Naive thymus-derived CD4-positive, alpha-beta T cell (primary cell): ENCODE measurements around the gene AMOTL2. TPM values are rescaled to one million over a fixed set of nuclear protein-coding genes. Genes with fewer than 3 reads are reported as not detected.

Experiments used
- ATAC-seq: fragments of 150-1000 bp; cut with Tn5 transposase; 2 replicates; pipeline ENCODE4 v1.10.0; 2021; ENCODE audit warnings: mild to moderate bottlenecking, moderate library complexity
- CTCF ChIA-PET: fragments of 350-600 bp; sonication (Branson Sonifier 250); formaldehyde crosslinking; loops from one replicate; lab custom pipeline; 2021; ENCODE audit warnings: antibody characterized with exemption; lab: Charles Lee
- POLR2A ChIA-PET: fragments of 350-600 bp; sonication (Branson Sonifier 250); formaldehyde crosslinking; loops from one replicate; lab custom pipeline; 2021; ENCODE audit warnings: antibody characterized with exemption, inconsistent platforms; lab: Charles Lee
- DNase-seq, 9 donors: peaks; one replicate each; pipeline versions ENCODE4 v3.0.0 to v3.0.0-alpha.2; 2020 to 2022; ENCODE audit warnings: mixed read lengths in 1 of 9
- H3K27ac ChIP-seq: one replicate; pipeline ENCODE4 v1.7.0; 2013; ENCODE audit warnings: mild to moderate bottlenecking, low read depth, low read length, moderate library complexity
- H3K27me3 ChIP-seq, 2 donors: one replicate each; pipeline ENCODE4 v1.7.0; 2013; ENCODE audit warnings: low read length in 2 of 2, mild to moderate bottlenecking in 2 of 2, moderate library complexity in 2 of 2; ENCODE audit not compliant: control insufficient read depth in 2 of 2, insufficient read depth in 2 of 2
- H3K36me3 ChIP-seq, 3 experiments: 1 replicate in 2 of 3; 2 replicates in 1 of 3; pipeline ENCODE4 v1.7.0; 2013; ENCODE audit warnings: low read length in 3 of 3, mild to moderate bottlenecking in 3 of 3, moderate library complexity in 1 of 3; ENCODE audit not compliant: insufficient read depth in 3 of 3, control insufficient read depth in 2 of 3
- H3K4me1 ChIP-seq, 2 donors: one replicate each; pipeline ENCODE4 v1.7.0; 2013; ENCODE audit warnings: low read length in 2 of 2, mild to moderate bottlenecking in 2 of 2, moderate library complexity in 1 of 2; ENCODE audit not compliant: control insufficient read depth in 2 of 2, insufficient read depth in 2 of 2
- H3K4me3 ChIP-seq: 2 replicates; pipeline ENCODE4 v1.7.0; 2013; ENCODE audit warnings: mild to moderate bottlenecking, low read length
- H3K9me3 ChIP-seq, 3 experiments: 1 replicate in 2 of 3; 2 replicates in 1 of 3; pipeline ENCODE4 v1.7.0; 2013; ENCODE audit warnings: low read length in 3 of 3; ENCODE audit not compliant: control insufficient read depth in 2 of 3
- H3K27ac Mint-ChIP-seq, 9 donors: one replicate each; pipeline ENCODE4 v1.8.0; 2020 to 2022; ENCODE audit warnings: mixed read lengths in 9 of 9, mild to moderate bottlenecking in 8 of 9, moderate library complexity in 5 of 9, inconsistent platforms in 2 of 9
- H3K27me3 Mint-ChIP-seq, 5 donors: one replicate each; pipeline ENCODE4 v1.8.0; 2021 to 2022; ENCODE audit warnings: mixed read lengths in 5 of 5, mild to moderate bottlenecking in 1 of 5
- H3K36me3 Mint-ChIP-seq, 5 donors: one replicate each; pipeline ENCODE4 v1.8.0; 2020 to 2022; ENCODE audit warnings: mixed read lengths in 5 of 5, mild to moderate bottlenecking in 3 of 5, inconsistent platforms in 1 of 5
- H3K4me1 Mint-ChIP-seq, 7 donors: one replicate each; pipeline ENCODE4 v1.8.0; 2020 to 2022; ENCODE audit warnings: mixed read lengths in 7 of 7, mild to moderate bottlenecking in 3 of 7, inconsistent platforms in 1 of 7
- H3K4me3 Mint-ChIP-seq, 10 donors: one replicate each; pipeline ENCODE4 v1.8.0; 2020 to 2022; ENCODE audit warnings: mild to moderate bottlenecking in 10 of 10, mixed read lengths in 10 of 10, moderate library complexity in 6 of 10, inconsistent platforms in 2 of 10
- H3K9me3 Mint-ChIP-seq, 11 donors: one replicate each; pipeline ENCODE4 v1.8.0; 2020 to 2022; ENCODE audit warnings: mixed read lengths in 11 of 11, mild to moderate bottlenecking in 4 of 11, inconsistent platforms in 1 of 11, moderate library complexity in 1 of 11
- intact Hi-C, 2 donors: fragments of 100-400 bp; cut with micrococcal nuclease; formaldehyde crosslinking; loops; one replicate each; pipeline ENCODE4 v1.15.1; 2023
- polyA plus RNA-seq, 2 donors: library from polyadenylated mRNA; unstranded; fragments of 300-500 nt; fragmentation: Illumina TruSeq; gene quantifications; one replicate each; pipeline ENCODE4 v1.2.3, GENCODE V29; 2021
- total RNA-seq, 6 experiments: library from RNA in 5 of 6; stranded (reverse) in 5 of 6; gene quantifications; 1 replicate in 5 of 6; 2 replicates in 1 of 6; pipeline ENCODE4 v1.2.3 and lab custom pipeline; 2021 to 2026

Gene AMOTL2
- total and polyA plus RNA-seq, 7 experiments from 2014 or later = 0.10 TPM; not detected in 6

- CTCF ChIA-PET = interaction anchor here (0.9 kb wide), 1 partner anchor 162 kb away, joined by 3 read pairs; no protein-coding TSS in a partner anchor
- intact Hi-C loops = no loop called here
- Histone ChIP-seq H3K4me1 (no peaks in the 10 kb centered on the region), H3K36me3 (no peaks in the 10 kb centered on the region), H3K4me3 (no peak overlapping the region), H3K9me3 (no peaks in the 10 kb centered on the region), H3K27ac (no peak overlapping the region), H3K27me3 (no peaks in the 10 kb centered on the region)
- no peak overlapping the region for H3K4me3 Mint-ChIP-seq
- peaks cover 27 to 62% (median 40%) of the 10 kb centered on the region in 5 donors for H3K27me3 Mint-ChIP-seq
- no peaks in the 10 kb centered on the region for H3K36me3 Mint-ChIP-seq
- no peak overlapping the region for H3K27ac Mint-ChIP-seq
- peaks cover 0 to 2% (median 0%) of the 10 kb centered on the region in 11 donors for H3K9me3 Mint-ChIP-seq
- peaks cover 0 to 10% (median 5%) of the 10 kb centered on the region in 7 donors for H3K4me1 Mint-ChIP-seq
- no peak for ATAC-seq
- POLR2A ChIA-PET = no interaction called here
- DNase-seq = no peak
Observed at GRCh38 chr3:134311693-134312071, 62.6 kb downstream of the AMOTL2 start.

GRCh38 chr3:134311265-134311664 is 63.0 kb downstream of the AMOTL2 start:
- Mint-ChIP-seq H3K36me3 (no peaks in the 10 kb centered on the region), H3K4me1 (peaks cover 0 to 10% (median 5%) of the 10 kb centered on the region in 7 donors), H3K27ac (no peak overlapping the region), H3K27me3 (peaks cover 30 to 66% (median 40%) of the 10 kb centered on the region in 5 donors), H3K4me3 (no peak overlapping the region), H3K9me3 (peaks cover 0 to 2% (median 0%) of the 10 kb centered on the region in 11 donors)
- DNase-seq = no peak
- Histone ChIP-seq H3K4me1 (no peaks in the 10 kb centered on the region), H3K27ac (no peak overlapping the region), H3K9me3 (no peaks in the 10 kb centered on the region), H3K27me3 (no peaks in the 10 kb centered on the region), H3K36me3 (no peaks in the 10 kb centered on the region), H3K4me3 (no peak overlapping the region)
- intact Hi-C loops = no loop called here
- ATAC-seq = no peak
- ChIA-PET POLR2A (no interaction called here), CTCF (interaction anchor here (0.9 kb wide), 1 partner anchor 163 kb away, joined by 3 read pairs; no protein-coding TSS in a partner anchor)

- Histone ChIP-seq H3K4me1 (no peaks in the 10 kb centered on the region), H3K27me3 (no peaks in the 10 kb centered on the region), H3K27ac (no peak overlapping the region), H3K36me3 (no peaks in the 10 kb centered on the region), H3K4me3 (no peak overlapping the region), H3K9me3 (no peaks in the 10 kb centered on the region)
- no peaks in the 10 kb centered on the region for H3K36me3 Mint-ChIP-seq
- CTCF ChIA-PET = interaction anchor here (0.6 to 3.5 kb wide), 3 partner anchors 163 to 1922 kb away, joined by 5 to 30 read pairs (median 5); no protein-coding TSS in a partner anchor
- DNase-seq (no peak), ATAC-seq (no peak)
- intact Hi-C loops = loop anchor here (5.0 kb wide), 3 partner anchors 63 to 1732 kb away; no protein-coding TSS in a partner anchor
- peaks cover 0 to 10% (median 5%) of the 10 kb centered on the region in 7 donors for H3K4me1 Mint-ChIP-seq
- H3K27ac Mint-ChIP-seq = peak overlapping the region in 1 of 9 donors; percentile 67
- POLR2A ChIA-PET = interaction anchor here (0.9 kb wide), 1 partner anchor 175 kb away, joined by 3 read pairs; the partner anchor contains the start of genes ANAPC13 and CEP63
- no peaks in the 10 kb centered on the region for H3K9me3 Mint-ChIP-seq
- no peak overlapping the region for H3K4me3 Mint-ChIP-seq
- peaks cover 33 to 73% (median 46%) of the 10 kb centered on the region in 5 donors for H3K27me3 Mint-ChIP-seq
Observed at GRCh38 chr3:134309987-134310700, 64.1 kb downstream of the AMOTL2 start.

GRCh38 chr3:134308350-134308891 is 65.8 kb downstream of the AMOTL2 start:
- Histone ChIP-seq H3K4me1 (no peaks in the 10 kb centered on the region), H3K27ac (no peak overlapping the region), H3K36me3 (no peaks in the 10 kb centered on the region), H3K9me3 (no peaks in the 10 kb centered on the region), H3K4me3 (no peak overlapping the region), H3K27me3 (no peaks in the 10 kb centered on the region)
- Mint-ChIP-seq H3K36me3 (no peaks in the 10 kb centered on the region), H3K4me1 (peaks cover 0 to 10% (median 5%) of the 10 kb centered on the region in 7 donors), H3K4me3 (peak overlapping the region in 6 of 10 donors; percentile 27 to 80 (median 32)), H3K27ac (peak overlapping the region in 2 of 9 donors; percentile 7 to 59), H3K9me3 (no peaks in the 10 kb centered on the region), H3K27me3 (peaks cover 28 to 73% (median 31%) of the 10 kb centered on the region in 5 donors)
- DNase-seq = peak; percentile 52 to 76 (median 69)
- intact Hi-C loops = loop anchor here (1.0 to 5.0 kb wide), 10 partner anchors 61 to 1734 kb away; no protein-coding TSS in a partner anchor
- ATAC-seq = peak; percentile 94
- ChIA-PET CTCF (interaction anchor here (0.7 to 3.5 kb wide), 13 partner anchors 9 to 179 kb away, joined by 3 to 30 read pairs (median 4); partner anchors contain the start of gene AMOTL2), POLR2A (no interaction called here)

GRCh38 chr3:134307425-134307824 is 66.8 kb downstream of the AMOTL2 start:
- intact Hi-C loops = loop anchor here (5.0 kb wide), 3 partner anchors 60 to 1735 kb away; no protein-coding TSS in a partner anchor
- Mint-ChIP-seq H3K27ac (no peak overlapping the region), H3K36me3 (no peaks in the 10 kb centered on the region), H3K27me3 (peaks cover 28 to 74% (median 29%) of the 10 kb centered on the region in 5 donors), H3K4me1 (peaks cover 0 to 10% (median 4%) of the 10 kb centered on the region in 7 donors), H3K4me3 (no peak overlapping the region), H3K9me3 (no peaks in the 10 kb centered on the region)
- H3K9me3 ChIP-seq = no peaks in the 10 kb centered on the region
- ChIA-PET CTCF (interaction anchor here (0.5 to 3.5 kb wide), 7 partner anchors 10 to 180 kb away, joined by 3 to 30 read pairs (median 4); no protein-coding TSS in a partner anchor), POLR2A (no interaction called here)
- DNase-seq = no peak
- no peak overlapping the region for H3K4me3 ChIP-seq
- H3K27ac ChIP-seq = no peak overlapping the region
- no peaks in the 10 kb centered on the region for H3K36me3 ChIP-seq
- no peaks in the 10 kb centered on the region for H3K4me1 ChIP-seq
- ATAC-seq = no peak
- H3K27me3 ChIP-seq = no peaks in the 10 kb centered on the region

GRCh38 chr3:134306320-134306719 is 67.9 kb downstream of the AMOTL2 start:
- intact Hi-C loops = loop anchor here (5.0 kb wide), 3 partner anchors 59 to 1736 kb away; no protein-coding TSS in a partner anchor
- peaks cover 24 to 70% (median 28%) of the 10 kb centered on the region in 5 donors for H3K27me3 Mint-ChIP-seq
- H3K36me3 Mint-ChIP-seq = no peaks in the 10 kb centered on the region
- DNase-seq (no peak), ATAC-seq (no peak)
- Histone ChIP-seq H3K27me3 (no peaks in the 10 kb centered on the region), H3K36me3 (no peaks in the 10 kb centered on the region), H3K27ac (no peak overlapping the region), H3K9me3 (no peaks in the 10 kb centered on the region), H3K4me3 (no peak overlapping the region), H3K4me1 (no peaks in the 10 kb centered on the region)
- POLR2A ChIA-PET = no interaction called here
- peaks cover 0 to 10% (median 4%) of the 10 kb centered on the region in 7 donors for H3K4me1 Mint-ChIP-seq
- CTCF ChIA-PET = interaction anchor here (1.0 to 1.8 kb wide), 2 partner anchors 94 to 168 kb away, joined by 3 to 6 read pairs; no protein-coding TSS in a partner anchor
- no peak overlapping the region for H3K4me3 Mint-ChIP-seq
- no peak overlapping the region for H3K27ac Mint-ChIP-seq
- no peaks in the 10 kb centered on the region for H3K9me3 Mint-ChIP-seq
